Activated CD4-positive, alpha-beta T cell treated with anti-CD3 and anti-CD28 coated beads, Interleukin-2, amount 50 U/mL, for 24 hours (primary cell): ENCODE measurements around the gene MDFIC2.
"Not testable (repeated sequence)": the region's sequence is repeated elsewhere in the genome, so short reads cannot be mapped to it uniquely, and the experiment has no call there.

ENCODE experiments used
- DNase-seq, 2 donors: peaks; one replicate each; pipeline ENCODE4 v3.0.0-alpha.2; 2020; ENCODE audit warnings: low read depth in 1 of 2, low spot score in 1 of 2

The MDFIC2 gene

GRCh38 chr3:70261283-70261682 is 51.2 kb downstream of the MDFIC2 start:
- DNase-seq: no peak

GRCh38 chr3:70256566-70256965 is 55.9 kb downstream of the MDFIC2 start:
- no peak for DNase-seq

- no peak for DNase-seq
These were observed 61.9 kb downstream of the MDFIC2 start for GRCh38 chr3:70250492-70250891.

- DNase-seq: no peak
These were observed 62.8 kb downstream of the MDFIC2 start for GRCh38 chr3:70249509-70250160.

GRCh38 chr3:70248856-70249255 is 63.6 kb downstream of the MDFIC2 start:
- DNase-seq: no peak

- no peak for DNase-seq
These were observed 64.5 kb downstream of the MDFIC2 start for GRCh38 chr3:70247955-70248354.

GRCh38 chr3:70245746-70246525 is 66.5 kb downstream of the MDFIC2 start:
- DNase-seq: no peak

- DNase-seq: no peak
These were observed 68.0 kb downstream of the MDFIC2 start for GRCh38 chr3:70244422-70244821.

- DNase-seq: no peak
These were observed 70.0 kb downstream of the MDFIC2 start for GRCh38 chr3:70242297-70242882.

- DNase-seq: no peak
These were observed 78.6 kb downstream of the MDFIC2 start for GRCh38 chr3:70233812-70234211.

GRCh38 chr3:70233112-70233511 is 79.3 kb downstream of the MDFIC2 start:
- no peak for DNase-seq

GRCh38 chr3:70231266-70231701 is 81.2 kb downstream of the MDFIC2 start:
- DNase-seq: no peak

GRCh38 chr3:70227437-70227836 is 85.0 kb downstream of the MDFIC2 start:
- DNase-seq: no peak

GRCh38 chr3:70225146-70225545 is 87.3 kb downstream of the MDFIC2 start:
- no peak for DNase-seq

GRCh38 chr3:70224337-70224736 is 88.1 kb downstream of the MDFIC2 start:
- DNase-seq: no peak

GRCh38 chr3:70218471-70218870 is 94.0 kb downstream of the MDFIC2 start:
- DNase-seq: no peak

GRCh38 chr3:70211274-70211673 is 101.2 kb downstream of the MDFIC2 start:
- DNase-seq: not testable (repeated sequence)

GRCh38 chr3:70201975-70202374 is 110.5 kb downstream of the MDFIC2 start:
- DNase-seq: no peak

- DNase-seq: no peak
These were observed 122.5 kb downstream of the MDFIC2 start for GRCh38 chr3:70189884-70190473.

GRCh38 chr3:70186221-70186620 is 126.2 kb downstream of the MDFIC2 start:
- DNase-seq: no peak

- DNase-seq: no peak
These were observed 126.8 kb downstream of the MDFIC2 start for GRCh38 chr3:70185661-70186060.
